HG03060 (cell line): ENCODE results near the gene KCNMA1.

Source experiments
- ATAC-seq: cut with Tn5 transposase; IDR thresholded peaks from one replicate; pipeline ENCODE4 v1.9.1; 2021; ENCODE audit warnings: low read depth, moderate number of reproducible peaks; ENCODE audit not compliant: unreplicated experiment

The KCNMA1 gene

DNA sequence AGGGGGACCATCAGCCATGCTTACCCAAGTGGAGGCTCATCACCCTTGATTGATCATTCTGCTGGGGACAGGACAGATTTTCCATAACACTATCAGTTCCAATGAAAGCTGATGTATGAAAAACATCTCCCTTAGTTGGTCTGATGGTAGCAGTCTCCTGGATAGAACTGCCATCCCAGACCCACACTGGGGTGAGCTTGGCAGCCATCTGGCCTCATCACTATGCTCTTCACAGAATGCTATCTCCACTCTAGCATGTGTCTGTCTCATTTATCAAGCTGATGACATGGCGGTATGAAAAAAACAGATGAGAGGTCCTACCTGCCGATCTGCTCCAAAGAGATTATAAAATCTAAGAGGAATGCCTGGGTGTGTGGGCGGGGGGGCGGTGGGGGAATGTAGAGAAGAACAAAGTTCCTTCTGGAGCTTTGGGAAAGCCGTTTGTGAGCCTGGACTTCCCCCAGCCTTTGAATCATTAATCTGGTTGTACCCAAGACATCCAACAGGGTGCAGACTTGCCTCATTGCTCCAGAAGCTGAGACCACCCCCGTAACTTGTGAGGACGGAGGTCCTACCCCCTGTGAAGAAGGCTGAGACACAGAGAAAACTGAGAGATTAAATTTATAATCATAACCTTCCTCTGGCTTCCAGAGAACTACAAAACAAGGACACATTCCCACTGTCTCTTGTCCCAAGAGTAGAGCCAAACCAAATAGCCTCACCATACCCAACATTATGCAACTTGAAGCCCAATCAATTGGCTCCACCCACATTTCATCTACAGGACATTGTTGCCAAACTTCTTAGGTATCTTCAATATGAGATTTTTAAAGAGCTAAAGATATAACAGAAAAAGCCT, 340.8 kb downstream of the KCNMA1 start:
- no peak for ATAC-seq

DNA sequence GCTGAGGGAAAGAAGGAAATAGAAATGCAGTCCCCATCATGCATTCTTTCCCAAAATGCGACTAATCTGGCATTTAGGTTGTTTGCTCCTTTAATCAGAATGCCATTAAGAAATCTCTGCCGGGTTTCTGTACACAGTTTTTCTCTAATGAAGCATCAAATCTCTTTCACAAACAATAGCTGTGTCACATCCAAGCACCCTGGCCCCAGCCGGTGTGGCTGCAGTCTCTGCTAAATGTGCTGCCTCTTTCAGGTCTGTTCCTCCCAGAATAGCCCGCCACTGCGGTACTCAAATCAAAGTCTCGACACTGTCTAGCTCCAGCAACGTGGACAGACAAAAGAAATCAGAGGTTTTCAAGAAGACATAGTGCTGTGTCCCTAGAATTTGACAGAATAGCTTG, 343.8 kb downstream of the KCNMA1 start:
- no peak for ATAC-seq

DNA sequence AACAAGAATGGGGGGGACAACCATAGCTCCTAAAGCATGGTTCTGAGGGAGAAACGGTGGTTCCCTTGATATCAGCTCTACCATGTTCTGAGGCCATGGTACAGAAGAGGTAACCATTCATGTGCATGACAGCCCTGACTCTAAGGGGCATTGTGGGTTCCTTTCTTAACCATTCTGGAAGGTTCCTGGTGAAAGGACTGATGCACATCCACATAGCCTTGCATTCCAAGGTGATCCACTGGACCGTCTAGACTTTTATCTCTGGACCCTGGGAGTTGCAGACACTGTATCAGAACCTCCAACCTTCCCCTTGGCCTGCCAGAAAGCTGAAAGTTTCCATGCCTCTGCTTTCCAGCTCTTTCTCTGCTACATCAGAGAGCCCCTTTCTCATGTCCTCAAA, 344.3 kb downstream of the KCNMA1 start:
- no peak for ATAC-seq

DNA sequence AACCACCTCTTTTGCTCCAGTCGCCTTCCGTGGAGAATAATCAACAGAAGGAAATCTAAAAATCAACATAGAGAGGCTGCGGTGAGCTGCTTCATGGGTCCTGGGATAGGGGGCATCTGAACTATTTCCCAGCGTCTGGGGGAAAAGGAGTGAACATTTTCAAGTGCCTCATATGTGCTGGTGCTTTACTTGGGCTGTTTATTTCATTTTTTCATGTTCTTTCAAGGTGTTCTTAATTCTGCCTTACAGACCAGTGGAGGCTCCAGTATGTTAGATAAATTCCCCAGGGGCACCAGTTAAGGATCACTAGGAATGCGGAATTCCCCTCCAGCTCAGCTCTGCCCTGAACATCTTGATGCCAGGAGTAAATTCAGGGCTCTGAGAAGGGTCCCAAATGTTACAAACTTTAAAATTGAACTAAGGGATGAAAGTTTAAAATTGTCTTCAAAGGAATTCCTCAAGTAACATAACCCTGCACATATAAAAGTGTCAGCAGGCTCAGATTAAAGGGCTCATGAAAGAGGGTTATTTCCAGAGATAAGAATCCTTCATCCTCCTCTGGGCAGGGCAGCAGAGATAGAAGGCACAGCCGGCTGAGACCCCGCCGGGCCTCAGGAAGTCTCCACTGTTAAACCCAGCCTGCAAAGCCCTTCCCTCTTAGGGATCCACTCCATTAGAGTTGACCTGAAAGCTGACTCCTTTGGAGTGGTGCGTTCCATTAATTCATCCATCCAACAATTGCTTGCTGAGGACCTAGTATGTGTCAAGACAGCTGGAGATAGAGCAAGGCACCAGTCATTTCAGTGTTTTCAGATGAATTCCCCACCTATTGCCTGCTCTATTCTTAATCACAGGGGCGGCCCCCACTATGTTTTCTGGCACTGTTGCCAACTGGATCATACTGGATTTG, 345.8 kb downstream of the KCNMA1 start:
- no peak for ATAC-seq

DNA sequence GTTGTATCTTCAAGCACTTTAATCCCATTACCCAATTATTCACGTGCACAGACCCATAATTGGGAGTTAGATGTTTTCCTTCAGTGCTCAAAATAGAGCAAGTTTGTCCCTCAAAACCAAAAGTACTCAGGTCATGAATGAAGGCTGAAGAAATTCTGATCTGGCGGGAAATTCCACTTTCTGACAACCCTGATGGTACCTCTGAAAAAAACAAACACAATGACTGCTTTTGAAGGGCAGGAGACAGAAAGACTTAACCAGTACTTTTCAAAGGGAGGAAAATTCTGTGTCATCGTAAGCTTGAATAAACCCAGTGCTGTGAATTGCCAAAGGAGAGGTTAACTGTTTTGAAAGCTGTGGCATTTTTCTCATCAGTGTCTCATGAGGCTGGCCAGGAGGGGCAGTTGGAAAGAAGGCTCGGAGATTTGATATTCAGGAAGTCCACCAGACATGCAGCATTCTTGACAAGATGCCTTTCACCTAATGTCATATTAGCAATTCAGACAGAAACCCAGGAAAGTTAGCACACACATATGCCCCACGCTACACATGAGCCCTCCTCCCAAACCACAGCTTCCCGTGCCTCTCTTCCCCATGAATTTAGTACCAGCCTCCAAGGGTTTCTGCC, 347.0 kb downstream of the KCNMA1 start:
- no peak for ATAC-seq

DNA sequence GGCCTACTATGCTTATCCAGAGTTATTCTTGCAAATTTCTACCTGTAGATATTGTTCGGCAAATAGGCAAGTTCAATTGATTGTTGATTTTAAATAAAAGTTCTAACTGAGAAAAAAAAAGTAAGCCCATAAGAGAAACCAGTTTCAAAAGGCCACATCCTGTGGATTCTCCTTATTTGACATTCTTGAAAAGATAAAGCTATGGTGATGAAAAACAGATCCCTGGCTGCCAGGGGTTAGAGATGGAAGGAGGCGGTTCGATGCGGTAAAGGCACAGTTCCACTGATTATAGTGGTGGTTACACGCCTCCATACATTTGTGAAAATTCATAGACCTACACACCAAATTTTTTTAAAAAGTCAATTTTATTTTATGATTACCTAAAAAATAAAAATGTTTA, 347.8 kb downstream of the KCNMA1 start:
- ATAC-seq = no peak

DNA sequence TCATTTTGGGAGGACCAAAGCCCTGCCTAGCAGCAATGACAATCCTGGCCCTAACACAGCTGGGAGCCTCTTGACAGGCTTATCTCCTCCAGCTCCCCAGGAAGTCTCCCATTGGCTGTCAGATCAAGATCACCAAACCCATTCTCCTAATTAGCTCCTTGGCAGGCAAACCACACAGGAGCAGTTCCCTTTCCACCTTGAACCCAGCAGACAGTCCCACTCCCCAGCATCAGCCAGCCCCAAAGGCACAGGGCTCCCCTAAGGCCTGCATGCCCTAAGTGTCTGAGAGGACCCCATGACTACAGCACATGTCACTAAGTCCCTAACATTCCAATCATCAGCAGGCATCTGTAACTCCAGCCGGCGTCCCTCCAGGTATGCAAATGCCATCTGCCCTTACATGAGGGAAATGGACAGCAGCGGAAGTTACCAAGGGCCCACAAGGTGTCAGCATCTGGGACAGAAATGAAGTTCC, 348.5 kb downstream of the KCNMA1 start:
- no peak for ATAC-seq

DNA sequence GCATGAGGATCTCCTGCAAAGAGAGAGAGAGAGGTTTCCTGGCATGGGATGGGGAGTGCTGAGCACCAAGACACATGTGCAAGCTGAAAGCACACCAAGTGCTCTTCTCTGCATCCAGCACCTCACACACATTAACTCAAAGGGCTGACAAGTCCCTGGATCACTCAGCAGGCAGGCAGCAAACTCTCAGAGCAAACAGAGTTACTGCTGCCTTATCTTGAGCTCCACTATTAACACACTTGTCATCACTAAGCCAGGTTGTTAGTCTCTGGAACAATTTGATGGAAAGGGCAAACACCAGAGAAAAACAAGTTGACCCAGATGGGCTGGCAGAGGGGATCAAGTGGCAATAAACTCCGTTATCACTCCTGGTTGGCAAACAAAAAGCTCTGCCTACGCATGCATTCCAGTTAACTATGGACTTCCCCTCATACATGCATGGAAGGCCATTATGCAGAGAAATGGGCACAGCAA, 349.9 kb downstream of the KCNMA1 start:
- no peak for ATAC-seq

DNA sequence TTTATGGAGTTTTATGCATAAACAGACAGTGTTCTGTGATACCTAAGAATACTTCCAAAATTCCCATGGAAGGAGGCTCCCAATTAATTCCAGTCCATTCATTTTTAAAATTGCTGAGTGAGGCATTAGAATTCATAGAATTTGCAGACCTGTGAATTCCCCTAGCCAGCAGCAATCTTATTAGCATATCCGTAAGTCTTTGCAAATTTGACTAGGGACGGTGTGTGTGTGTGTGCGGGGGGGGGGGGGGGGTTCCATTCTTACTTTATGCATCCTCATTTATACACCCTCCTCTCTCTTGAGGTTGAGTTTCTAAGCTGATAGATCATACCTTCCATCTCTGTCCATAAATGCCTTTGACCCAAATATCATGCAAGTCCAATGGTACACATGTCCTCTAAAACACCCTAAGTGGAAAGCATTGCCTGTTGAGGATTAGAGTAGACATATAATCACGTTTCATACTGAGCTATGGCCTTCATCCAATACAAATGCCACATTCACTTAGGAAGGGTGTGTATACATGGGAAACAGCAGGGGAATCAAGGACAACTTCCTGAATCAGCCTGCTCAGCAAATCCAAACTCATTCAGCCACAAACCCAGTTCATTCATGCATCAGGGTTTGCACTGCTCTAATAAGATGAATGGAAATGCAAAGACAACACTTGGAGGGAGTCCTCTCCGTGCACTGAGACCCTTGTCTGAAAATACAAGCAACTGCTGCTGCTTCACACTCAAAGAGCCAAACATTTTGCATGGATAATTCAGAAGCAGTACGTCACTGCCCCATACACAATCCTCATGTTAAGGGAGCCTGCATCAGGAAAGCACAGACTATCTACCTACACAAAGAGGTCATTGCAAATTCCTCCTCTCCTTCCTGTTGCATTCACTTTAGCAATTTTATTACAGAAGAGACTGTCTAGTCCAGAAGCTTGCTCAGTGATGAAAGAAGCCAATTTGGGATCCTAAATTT, 350.8 kb downstream of the KCNMA1 start:
- no peak for ATAC-seq

DNA sequence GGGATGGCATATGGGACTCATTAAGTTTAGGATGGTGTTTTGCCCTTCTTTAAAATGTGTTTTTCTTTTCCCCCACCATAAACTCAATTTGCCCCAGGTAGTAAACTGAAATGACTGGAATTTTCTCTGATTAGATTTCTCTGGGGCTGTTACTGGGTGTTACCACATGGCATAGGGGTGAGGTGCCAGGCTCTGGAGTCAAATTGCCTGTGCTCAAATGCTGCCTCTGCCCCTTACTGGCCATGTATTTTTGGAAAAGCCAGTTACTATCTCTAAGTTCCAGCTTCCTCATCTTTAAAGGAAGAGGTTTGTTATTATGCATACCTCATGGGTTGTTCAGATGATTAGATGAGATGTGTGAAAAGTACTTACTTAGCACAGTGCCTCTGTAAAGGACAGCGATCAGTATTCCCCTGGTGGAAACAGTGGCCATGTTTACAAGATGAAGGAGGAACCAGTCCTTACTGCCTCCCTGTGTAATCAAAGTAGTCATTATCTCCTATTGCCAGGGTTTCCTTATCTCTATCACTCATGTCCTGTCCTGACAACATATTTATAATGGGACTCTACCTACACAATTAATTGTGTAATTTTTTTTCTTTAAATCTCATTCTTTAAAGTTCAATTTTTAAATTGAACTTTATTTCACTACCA, 352.0 kb downstream of the KCNMA1 start:
- ATAC-seq = no peak

DNA sequence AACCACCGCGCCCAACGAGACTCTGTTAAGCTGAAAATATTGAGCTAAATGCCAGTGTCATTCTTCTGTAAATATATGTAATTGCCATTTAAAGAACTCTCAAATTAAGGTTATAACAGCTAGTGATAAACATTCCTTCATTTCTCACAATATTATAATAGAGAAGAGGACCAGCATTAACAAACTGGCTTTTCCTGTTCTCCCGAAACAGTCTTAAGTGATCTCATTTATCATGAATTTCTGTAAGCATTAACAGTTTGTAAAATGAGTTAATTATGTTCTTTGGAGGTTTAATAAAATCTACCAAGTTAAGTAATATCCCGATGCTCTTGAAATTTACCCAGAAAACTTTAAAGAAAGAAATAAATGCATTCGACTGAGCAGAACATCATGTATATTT, 352.8 kb downstream of the KCNMA1 start:
- no peak for ATAC-seq

DNA sequence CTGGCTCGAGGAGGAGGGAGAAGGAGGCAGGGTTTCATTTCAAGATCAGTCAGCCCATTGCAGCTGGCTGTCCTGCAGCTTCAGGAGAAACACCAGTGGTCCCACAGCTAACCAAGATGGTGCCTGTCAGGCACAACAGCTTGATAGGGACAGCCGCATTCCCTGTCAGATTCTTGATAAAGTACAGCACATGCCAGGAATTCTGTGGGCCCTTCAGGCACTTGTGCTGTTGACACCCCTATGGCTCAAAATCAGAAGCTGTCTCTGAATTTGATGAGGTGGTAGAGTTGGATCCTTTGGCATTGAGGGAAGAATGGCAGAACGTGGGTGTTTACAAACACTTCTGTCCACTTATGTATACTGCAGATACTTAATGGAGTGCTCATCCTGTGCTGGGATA, 354.3 kb downstream of the KCNMA1 start:
- no peak for ATAC-seq

DNA sequence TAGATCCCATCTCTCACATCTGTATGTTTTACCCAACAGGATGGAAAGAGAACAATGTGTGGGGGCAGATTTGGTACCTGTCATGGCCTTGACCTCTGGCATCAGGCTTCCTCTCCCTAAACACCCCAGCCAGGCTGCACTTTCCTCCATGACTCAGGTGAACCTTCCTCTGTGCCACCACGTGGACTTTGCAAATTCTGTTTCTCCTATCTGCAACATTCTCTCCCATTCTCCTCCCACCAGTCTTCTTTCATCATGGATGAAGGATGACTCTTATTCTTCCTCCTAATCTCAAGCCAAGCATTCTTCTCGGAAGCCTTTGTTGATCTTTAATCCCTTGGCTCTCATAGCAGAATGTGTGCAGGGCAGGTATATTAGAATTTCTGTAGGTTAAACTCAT, 355.4 kb downstream of the KCNMA1 start:
- no peak for ATAC-seq

DNA sequence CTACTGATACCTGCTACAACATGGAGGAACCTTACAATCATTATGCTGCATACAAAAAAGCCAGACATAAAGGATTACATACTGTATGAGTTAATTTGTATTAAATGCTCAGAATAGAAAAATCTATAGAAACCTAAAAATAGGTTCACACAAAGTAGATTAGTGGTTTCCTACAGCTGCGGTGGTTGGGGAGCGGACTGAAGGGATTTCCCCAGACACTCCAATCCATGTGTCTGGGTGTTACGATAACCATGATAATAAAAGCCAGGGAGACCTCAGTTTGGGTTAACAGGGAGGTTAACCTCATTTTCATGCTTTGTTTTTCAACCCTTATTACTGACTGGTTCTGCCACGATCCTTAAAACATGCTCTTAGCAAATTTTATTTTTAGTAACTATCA, 355.9 kb downstream of the KCNMA1 start:
- ATAC-seq = no peak

DNA sequence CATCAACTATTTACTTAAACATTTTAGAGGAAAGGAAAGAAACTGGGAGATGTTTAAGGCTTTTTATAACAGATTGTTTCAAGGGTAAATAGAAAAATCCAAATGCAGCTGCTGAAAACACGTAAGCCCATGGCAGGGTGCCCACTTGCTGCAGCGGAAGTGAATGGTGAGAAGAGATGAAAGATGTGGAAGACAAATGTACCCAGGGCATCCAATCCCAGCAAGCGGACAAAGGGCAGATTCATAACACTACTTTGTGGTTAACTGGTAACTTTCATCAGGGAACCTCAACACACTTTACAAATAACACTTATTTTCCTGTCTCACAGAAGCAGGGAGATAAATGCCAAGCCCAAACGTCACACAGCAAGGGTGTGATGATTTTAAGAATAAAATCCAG, 358.4 kb downstream of the KCNMA1 start:
- ATAC-seq = no peak

DNA sequence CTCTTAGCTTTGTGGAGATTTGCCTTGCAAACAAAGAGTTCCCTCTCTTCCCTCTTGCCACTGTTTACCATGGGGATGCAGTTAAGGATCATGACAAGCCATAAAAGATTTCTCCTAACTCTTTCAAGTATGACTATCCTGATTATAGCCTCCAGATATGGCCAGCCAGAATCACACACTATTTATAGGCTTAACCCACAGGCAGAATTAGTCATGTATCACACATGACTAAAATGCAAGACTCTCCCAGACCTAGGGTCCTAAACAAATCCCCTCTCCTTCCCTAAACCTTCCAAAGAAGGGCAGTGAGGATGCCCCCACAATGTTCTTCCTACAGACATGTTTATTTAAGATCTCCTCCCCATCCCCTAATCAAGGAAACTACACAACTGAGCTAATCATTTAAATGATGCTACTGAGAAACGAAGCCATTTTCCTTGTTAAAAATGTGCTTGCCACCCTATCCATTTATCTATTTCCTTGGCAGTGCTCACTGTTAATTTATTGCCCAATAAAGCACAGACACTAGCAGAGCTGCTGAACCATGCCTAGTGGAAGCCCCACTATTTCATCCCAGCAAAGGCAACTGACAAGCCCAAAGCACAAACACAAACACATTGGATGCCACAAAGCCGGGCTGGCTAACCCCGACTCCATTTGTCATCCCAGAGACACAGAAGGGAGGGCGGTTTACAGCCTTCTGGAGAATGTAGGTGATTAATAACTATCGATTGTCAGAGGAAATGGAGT, 363.4 kb downstream of the KCNMA1 start:
- ATAC-seq = no peak

DNA sequence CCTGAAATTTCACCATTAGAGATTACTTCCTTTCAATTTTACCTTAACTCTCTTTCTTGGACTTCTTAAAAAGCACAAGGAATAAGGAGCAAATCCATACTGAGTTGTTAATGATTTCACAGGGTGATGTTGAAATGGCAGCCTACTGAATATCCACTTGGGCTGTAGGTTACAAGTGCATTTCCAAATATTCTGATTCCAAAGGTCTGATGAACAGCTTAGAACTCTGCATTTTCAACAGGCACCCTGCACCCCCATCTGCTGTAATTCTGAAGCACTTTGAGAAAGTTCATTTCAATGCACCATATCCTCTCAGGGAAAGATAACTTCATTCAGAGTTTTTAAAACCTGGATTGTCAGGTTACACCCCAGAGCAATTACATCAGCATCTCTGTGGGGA, 368.4 kb downstream of the KCNMA1 start:
- no peak for ATAC-seq

DNA sequence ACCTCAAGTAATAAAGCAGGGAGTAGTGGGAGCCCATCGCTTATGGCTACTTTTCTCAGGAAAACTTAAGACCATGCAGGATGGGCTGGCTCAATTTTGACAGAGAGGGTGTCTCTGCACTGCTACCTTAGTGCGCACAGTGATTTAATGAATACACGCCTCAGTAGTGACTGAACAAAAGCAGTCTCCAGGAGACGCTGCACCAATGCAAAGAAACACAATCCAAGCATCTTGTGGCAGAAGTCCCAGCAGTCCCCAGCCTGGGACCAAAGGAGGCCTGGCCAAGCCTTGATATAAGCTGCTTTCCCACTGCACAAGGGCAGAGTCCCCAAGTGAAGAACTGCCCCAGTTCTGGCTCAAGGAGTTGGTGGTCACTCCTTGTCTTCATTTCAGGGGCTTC, 368.9 kb downstream of the KCNMA1 start:
- no peak for ATAC-seq
